H1 (cell line): Measurements from ENCODE around the gene NOTUM.

Experiments used
- CHD1 ChIP-seq: IDR thresholded peaks from 2 replicates; pipeline ENCODE4 v1.6.1; 2012; ENCODE audit warnings: low read depth, low read length, improper control_type of control experiment
- CTCF ChIP-seq, 3 experiments: IDR thresholded peaks; 1 replicate in 2 of 3; 2 replicates in 1 of 3; pipeline versions ENCODE4 v1.5.1 to v1.6.1; 2011; ENCODE audit warnings: low read length in 3 of 3, mild to moderate bottlenecking in 3 of 3, inconsistent platforms in 2 of 3, low read depth in 1 of 3, moderate library complexity in 1 of 3; ENCODE audit not compliant: insufficient read depth in 1 of 3; ENCODE audit errors: control extremely low read depth in 1 of 3
- EZH2 ChIP-seq: fragments of 200-600 bp; sonication (generic); IDR thresholded peaks from 2 replicates; pipeline ENCODE4 v1.7.1; 2012; ENCODE audit warnings: low read depth, mild to moderate bottlenecking, moderate library complexity, low read length, inconsistent platforms; ENCODE audit not compliant: severe bottlenecking
- MAX ChIP-seq: IDR thresholded peaks from 2 replicates; pipeline ENCODE4 v1.6.1; 2012; ENCODE audit warnings: inconsistent platforms
- TAF1 ChIP-seq: IDR thresholded peaks from 2 replicates; pipeline ENCODE4 v1.6.1; 2011; ENCODE audit warnings: mild to moderate bottlenecking, low read depth, low read length
- TCF12 ChIP-seq: IDR thresholded peaks from 2 replicates; pipeline ENCODE4 v1.6.1; 2011; ENCODE audit warnings: low read depth, mild to moderate bottlenecking, low read length

GRCh38 chr17:81968396-81968745 lies 7.4 kb upstream of the NOTUM start:
- TF ChIP-seq CHD1 (no peak), MAX (no peak), CTCF (IDR thresholded peaks at IDR 0.05; ENCODE audit: control extremely low read depth in 1 of 3, insufficient read depth in 1 of 3, low read depth in 1 of 3, low read length in 3 of 3) (no peak), TAF1 (no peak), EZH2 (no peak), TCF12 (no peak)
